HepG2 (cell line): ENCODE results near the gene ARHGAP5. TPM values are rescaled to one million over a fixed set of nuclear protein-coding genes. Genes with fewer than 3 reads are reported as not detected.

ENCODE experiments used
- EP300 ChIP-seq, 3 experiments: sonication (generic) in 1 of 3; formaldehyde crosslinking in 1 of 3; IDR thresholded peaks; 2 replicates each; pipeline versions ENCODE4 v1.5.1 to v1.6.1; 2011 to 2020; ENCODE audit warnings: low read depth in 2 of 3, low read length in 2 of 3, borderline replicate concordance in 1 of 3, improper control_type of control experiment in 1 of 3, mild to moderate bottlenecking in 1 of 3, missing genetic modification reagents in 1 of 3, moderate library complexity in 1 of 3
- FOXK1 ChIP-seq: sonication (generic); formaldehyde crosslinking; IDR thresholded peaks from 2 replicates; pipeline ENCODE4 v1.4.0; 2020; ENCODE audit warnings: low read depth, missing genetic modification reagents, borderline replicate concordance
- MED13 ChIP-seq: sonication (generic); formaldehyde crosslinking; IDR thresholded peaks from 2 replicates; pipeline ENCODE4 v1.5.0; 2020; ENCODE audit warnings: missing genetic modification reagents
- MEIS2 ChIP-seq: sonication (generic); formaldehyde crosslinking; IDR thresholded peaks from 2 replicates; pipeline ENCODE4 v1.9.0; 2021; ENCODE audit warnings: mild to moderate bottlenecking, missing genetic modification reagents
- NCOR1 ChIP-seq: fragments of 200-600 bp; sonication (generic); IDR thresholded peaks from 2 replicates; pipeline ENCODE4 v1.7.0; 2017; ENCODE audit warnings: antibody characterized with exemption, low read length, borderline replicate concordance
- ONECUT2 ChIP-seq: sonication (generic); formaldehyde crosslinking; IDR thresholded peaks from 2 replicates; pipeline ENCODE4 v1.4.0; 2020; ENCODE audit warnings: missing genetic modification reagents
- PRPF4 ChIP-seq: fragments of 200-400 bp; formaldehyde crosslinking; IDR thresholded peaks from 2 replicates; pipeline ENCODE4 v1.6.1; 2016; ENCODE audit warnings: low read length, low read depth; ENCODE audit not compliant: poor library complexity, severe bottlenecking
- SOX5 ChIP-seq: IDR thresholded peaks from 2 replicates; pipeline ENCODE4 v1.6.1; 2016; ENCODE audit warnings: borderline replicate concordance
- SRSF1 ChIP-seq: fragments of 200-400 bp; formaldehyde crosslinking; optimal IDR thresholded peaks from 2 replicates; pipeline ENCODE3; 2017; ENCODE audit warnings: mild to moderate bottlenecking, low read depth, low read length, moderate library complexity
- TBL1XR1 ChIP-seq: fragments of 150-350 bp; IDR thresholded peaks from 2 replicates; pipeline ENCODE4 v1.6.1; 2014; ENCODE audit warnings: borderline replicate concordance, low read length; ENCODE audit not compliant: partially characterized antibody
- ZKSCAN8 ChIP-seq: IDR thresholded peaks from 2 replicates; pipeline ENCODE4 v1.6.1; 2016; ENCODE audit warnings: borderline replicate concordance, missing genetic modification reagents, missing compliant biosample characterization
- ZNF136 ChIP-seq: sonication (generic); formaldehyde crosslinking; IDR thresholded peaks from 2 replicates; pipeline ENCODE4 v1.8.1; 2022; ENCODE audit warnings: low read depth, mild to moderate bottlenecking, moderate library complexity, missing genetic modification reagents
- ZNF30 ChIP-seq: sonication (generic); formaldehyde crosslinking; IDR thresholded peaks from 2 replicates; pipeline ENCODE4 v1.5.0; 2020; ENCODE audit warnings: mild to moderate bottlenecking, missing genetic modification reagents
- ZNF451 ChIP-seq: sonication (generic); formaldehyde crosslinking; IDR thresholded peaks from 2 replicates; pipeline ENCODE4 v1.5.0; 2020; ENCODE audit warnings: mild to moderate bottlenecking, missing genetic modification reagents
- ZNF546 ChIP-seq: sonication (generic); formaldehyde crosslinking; conservative IDR thresholded peaks from 2 replicates; pipeline ENCODE4 v1.8.1; 2023; ENCODE audit warnings: mild to moderate bottlenecking, missing genetic modification reagents
- ZNF775 ChIP-seq: sonication (generic); formaldehyde crosslinking; IDR thresholded peaks from 2 replicates; pipeline ENCODE4 v1.4.0; 2020; ENCODE audit warnings: missing genetic modification reagents, mild to moderate bottlenecking, moderate library complexity, borderline replicate concordance
- ZNF776 ChIP-seq: sonication (generic); formaldehyde crosslinking; IDR thresholded peaks from 2 replicates; pipeline ENCODE4 v1.4.0; 2020; ENCODE audit warnings: mild to moderate bottlenecking, missing genetic modification reagents
- ZNF781 ChIP-seq: sonication (generic); formaldehyde crosslinking; IDR thresholded peaks from 2 replicates; pipeline ENCODE4 v1.5.1; 2020; ENCODE audit warnings: borderline replicate concordance, mild to moderate bottlenecking, missing genetic modification reagents; ENCODE audit errors: not compliant biosample characterization
- polyA plus RNA-seq, 8 experiments: library from polyadenylated mRNA; depleted of rRNA in 3 of 8; stranded (reverse) in 7 of 8; unstranded in 1 of 8; fragments of >200 nt; fragmentation: Illumina TruSeq in 4 of 8; extraction: Trizol in 4 of 8; gene quantifications; 2 replicates each; pipeline versions ENCODE4 v1.2.1 to v1.2.3, GENCODE V29; 2011 to 2016; ENCODE audit warnings: low read depth in 4 of 8, missing spikeins in 1 of 8, mixed read lengths in 1 of 8; ENCODE audit not compliant: insufficient read depth in 1 of 8
- total RNA-seq, 5 experiments: library from RNA; depleted of rRNA; stranded (reverse); fragments of >200 nt; fragmentation: Illumina TruSeq; extraction: Trizol; gene quantifications; 2 replicates each; pipeline ENCODE4 v1.2.3, GENCODE V29; 2016; ENCODE audit warnings: low read depth in 1 of 5
- TF ChIP-seq, protein P1 (sequence below): sonication (generic); formaldehyde crosslinking; IDR thresholded peaks from 2 replicates; pipeline ENCODE4 v1.5.1; 2020; ENCODE audit warnings: missing genetic modification reagents, mild to moderate bottlenecking, borderline replicate concordance
- TF ChIP-seq, protein P2 (sequence below): sonication (generic); formaldehyde crosslinking; IDR thresholded peaks from 2 replicates; pipeline ENCODE4 v1.4.0; 2020; ENCODE audit warnings: missing genetic modification reagents
- TF ChIP-seq, protein P3 (sequence below): sonication (generic); formaldehyde crosslinking; IDR thresholded peaks from 2 replicates; pipeline ENCODE4 v1.4.0; 2020; ENCODE audit warnings: missing genetic modification reagents, borderline replicate concordance

Gene ARHGAP5
- total and polyA plus RNA-seq, 2 of the 13 experiments (the other 11 are each of a cell fraction or from before 2014, with no cell fraction given), result 33.7 to 144 TPM

DNA sequence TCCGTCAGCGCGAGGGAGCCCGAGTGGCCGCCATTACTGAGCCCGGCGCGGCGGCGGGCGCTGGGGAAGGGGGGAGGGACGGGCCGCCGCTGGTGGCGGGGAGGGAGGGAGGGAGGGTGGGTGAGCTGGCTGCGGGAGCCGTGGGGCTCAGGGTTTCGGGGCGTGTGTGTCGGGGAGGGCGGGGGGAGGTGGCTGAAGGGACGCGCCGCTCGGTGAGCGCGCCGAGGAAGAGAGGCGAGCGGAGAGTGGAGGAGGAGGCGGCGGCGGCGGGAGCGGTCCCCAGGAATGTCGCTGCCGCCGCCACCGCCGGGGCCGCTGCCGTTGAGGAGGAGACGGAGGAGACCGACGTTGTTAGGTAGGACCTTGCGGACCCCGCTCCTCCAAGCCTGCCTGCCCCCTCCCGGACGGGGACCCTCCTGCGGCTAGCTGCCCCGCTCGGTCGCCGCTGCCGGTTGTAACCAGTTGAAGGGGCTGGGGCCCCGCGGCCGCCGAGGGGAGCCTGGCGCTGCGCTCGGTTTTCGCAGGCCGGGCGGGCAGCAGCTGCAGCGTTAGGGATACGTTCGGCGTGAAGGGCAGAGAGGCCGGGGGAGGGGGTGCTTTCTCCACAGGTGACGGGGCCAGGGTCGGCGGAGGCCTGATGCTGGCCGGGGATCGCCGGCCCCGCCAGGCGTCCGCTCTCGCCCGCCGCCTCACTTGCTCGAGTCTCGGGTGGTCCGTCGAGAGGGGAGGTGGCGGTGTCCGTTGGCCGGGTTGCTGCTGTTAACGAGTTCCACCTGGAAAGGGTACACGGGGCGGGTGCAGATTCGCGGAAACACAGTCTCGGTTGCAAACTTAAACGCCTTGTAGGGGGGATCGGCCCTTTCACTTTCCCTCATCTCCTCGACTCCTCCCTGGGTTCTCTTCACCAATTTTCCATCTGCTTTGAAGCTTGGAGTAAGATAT, at the start of gene ARHGAP5 (continued):
- no peak for TF ChIP-seq ZNF781 (CRISPR knock-in tag)
- peak; percentile 96; the same call in 1 of the 2 replicates for TF ChIP-seq ZNF776 (CRISPR knock-in tag)
- TF ChIP-seq FOXK1 (CRISPR knock-in tag), result no peak; the same call in 1 of the 2 replicates
- TF ChIP-seq, protein P1, sequence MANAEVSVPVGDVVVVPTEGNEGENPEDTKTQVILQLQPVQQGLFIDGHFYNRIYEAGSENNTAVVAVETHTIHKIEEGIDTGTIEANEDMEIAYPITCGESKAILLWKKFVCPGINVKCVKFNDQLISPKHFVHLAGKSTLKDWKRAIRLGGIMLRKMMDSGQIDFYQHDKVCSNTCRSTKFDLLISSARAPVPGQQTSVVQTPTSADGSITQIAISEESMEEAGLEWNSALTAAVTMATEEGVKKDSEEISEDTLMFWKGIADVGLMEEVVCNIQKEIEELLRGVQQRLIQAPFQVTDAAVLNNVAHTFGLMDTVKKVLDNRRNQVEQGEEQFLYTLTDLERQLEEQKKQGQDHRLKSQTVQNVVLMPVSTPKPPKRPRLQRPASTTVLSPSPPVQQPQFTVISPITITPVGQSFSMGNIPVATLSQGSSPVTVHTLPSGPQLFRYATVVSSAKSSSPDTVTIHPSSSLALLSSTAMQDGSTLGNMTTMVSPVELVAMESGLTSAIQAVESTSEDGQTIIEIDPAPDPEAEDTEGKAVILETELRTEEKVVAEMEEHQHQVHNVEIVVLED (CRISPR knock-in tag), result no peak
- TF ChIP-seq, protein P2, sequence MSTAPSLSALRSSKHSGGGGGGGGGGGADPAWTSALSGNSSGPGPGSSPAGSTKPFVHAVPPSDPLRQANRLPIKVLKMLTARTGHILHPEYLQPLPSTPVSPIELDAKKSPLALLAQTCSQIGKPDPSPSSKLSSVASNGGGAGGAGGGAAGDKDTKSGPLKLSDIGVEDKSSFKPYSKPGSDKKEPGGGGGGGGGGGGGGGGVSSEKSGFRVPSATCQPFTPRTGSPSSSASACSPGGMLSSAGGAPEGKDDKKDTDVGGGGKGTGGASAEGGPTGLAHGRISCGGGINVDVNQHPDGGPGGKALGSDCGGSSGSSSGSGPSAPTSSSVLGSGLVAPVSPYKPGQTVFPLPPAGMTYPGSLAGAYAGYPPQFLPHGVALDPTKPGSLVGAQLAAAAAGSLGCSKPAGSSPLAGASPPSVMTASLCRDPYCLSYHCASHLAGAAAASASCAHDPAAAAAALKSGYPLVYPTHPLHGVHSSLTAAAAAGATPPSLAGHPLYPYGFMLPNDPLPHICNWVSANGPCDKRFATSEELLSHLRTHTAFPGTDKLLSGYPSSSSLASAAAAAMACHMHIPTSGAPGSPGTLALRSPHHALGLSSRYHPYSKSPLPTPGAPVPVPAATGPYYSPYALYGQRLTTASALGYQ, result 0 out of 2 replicates have a peak, but pooled peaks have one; percentile 52
- TF ChIP-seq ZNF30 (CRISPR knock-in tag), result peak; percentile 78; the same call in 1 of the 2 replicates
- no peak; the same call in 1 of the 2 replicates for TF ChIP-seq ZNF775
- no peak for TF ChIP-seq TBL1XR1
- TF ChIP-seq, protein P3, sequence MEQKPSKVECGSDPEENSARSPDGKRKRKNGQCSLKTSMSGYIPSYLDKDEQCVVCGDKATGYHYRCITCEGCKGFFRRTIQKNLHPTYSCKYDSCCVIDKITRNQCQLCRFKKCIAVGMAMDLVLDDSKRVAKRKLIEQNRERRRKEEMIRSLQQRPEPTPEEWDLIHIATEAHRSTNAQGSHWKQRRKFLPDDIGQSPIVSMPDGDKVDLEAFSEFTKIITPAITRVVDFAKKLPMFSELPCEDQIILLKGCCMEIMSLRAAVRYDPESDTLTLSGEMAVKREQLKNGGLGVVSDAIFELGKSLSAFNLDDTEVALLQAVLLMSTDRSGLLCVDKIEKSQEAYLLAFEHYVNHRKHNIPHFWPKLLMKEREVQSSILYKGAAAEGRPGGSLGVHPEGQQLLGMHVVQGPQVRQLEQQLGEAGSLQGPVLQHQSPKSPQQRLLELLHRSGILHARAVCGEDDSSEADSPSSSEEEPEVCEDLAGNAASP (CRISPR knock-in tag), result peak; percentile 47
- no peak for TF ChIP-seq PRPF4
- TF ChIP-seq SOX5 (CRISPR knock-in tag), result no peak; the same call in 1 of the 2 replicates
- no peak for TF ChIP-seq EP300 (IDR thresholded peaks at IDR 0.05; ENCODE audit: low read depth in 2 of 2, low read length in 2 of 2)
- no peak for TF ChIP-seq EP300 (CRISPR knock-in tag; IDR thresholded peaks at IDR 0.05; ENCODE audit: borderline replicate concordance)
- TF ChIP-seq ZKSCAN8, result no peak
- peak; percentile 95 for TF ChIP-seq SRSF1
- TF ChIP-seq ZNF546, result peak; percentile 97
- peak; percentile 2; the same call in 1 of the 2 replicates for TF ChIP-seq ZNF451
- TF ChIP-seq MED13 (CRISPR knock-in tag), result peak; percentile 87
- no peak for TF ChIP-seq ONECUT2 (CRISPR knock-in tag)
- peak; percentile 62 for TF ChIP-seq MEIS2 (CRISPR knock-in tag)
- peak; percentile 28; the same call in 1 of the 2 replicates for TF ChIP-seq ZNF136 (CRISPR knock-in tag)
- TF ChIP-seq NCOR1, result no peak
